Erythroblast (primary cell): ENCODE results near the gene GGACT.

ENCODE experiments used
- DNase-seq, 2 experiments: peaks; one replicate each; lab custom pipeline; 2025; lab: John Stamatoyannopoulos, UW
- GATA1 ChIP-seq: IDR thresholded peaks from 2 replicates; pipeline ENCODE4 v1.6.1; 2011; ENCODE audit warnings: low read depth, mild to moderate bottlenecking, control low read depth, low read length, moderate library complexity
- POLR2A ChIP-seq: IDR thresholded peaks from 2 replicates; pipeline ENCODE4 v1.6.1; 2011; ENCODE audit warnings: mild to moderate bottlenecking, low read length

Gene GGACT

DNA sequence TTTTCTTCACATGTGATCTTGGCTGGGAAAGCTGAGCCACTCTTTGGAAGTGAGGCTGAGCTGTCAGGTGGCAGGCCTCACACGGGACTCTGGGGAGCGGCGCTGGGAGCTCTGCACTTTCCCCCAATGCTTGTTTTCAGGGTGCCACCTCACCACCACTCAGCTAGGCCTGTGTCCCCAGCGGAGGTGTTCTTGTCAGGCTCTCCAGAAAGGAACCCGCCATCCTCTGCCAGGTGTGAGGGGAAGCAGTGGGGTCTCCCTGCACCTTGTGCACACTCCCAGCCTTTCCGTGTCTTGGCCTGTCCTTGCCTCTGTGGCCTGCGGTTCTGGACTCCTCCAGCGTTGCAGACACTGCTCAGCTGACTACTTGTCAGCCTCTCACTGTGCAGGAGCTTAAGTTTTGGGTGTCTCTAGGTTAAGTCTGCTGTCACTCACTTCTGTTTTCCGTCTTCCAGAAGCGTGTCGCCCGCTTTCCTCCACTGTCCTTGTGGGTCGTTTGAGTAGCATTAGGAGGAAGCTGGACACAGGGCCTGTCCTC, 51.9 kb downstream of the GGACT start:
- no peak for TF ChIP-seq GATA1
- DNase-seq, result no peak

GRCh38 chr13:100535426-100536135, 53.0 kb downstream of the GGACT start:
- TF ChIP-seq GATA1 (no peak), POLR2A (no peak)
- no peak for DNase-seq

- TF ChIP-seq POLR2A (no peak), GATA1 (no peak)
Measured at GRCh38 chr13:100534911-100535310, 53.7 kb downstream of the GGACT start.

DNA sequence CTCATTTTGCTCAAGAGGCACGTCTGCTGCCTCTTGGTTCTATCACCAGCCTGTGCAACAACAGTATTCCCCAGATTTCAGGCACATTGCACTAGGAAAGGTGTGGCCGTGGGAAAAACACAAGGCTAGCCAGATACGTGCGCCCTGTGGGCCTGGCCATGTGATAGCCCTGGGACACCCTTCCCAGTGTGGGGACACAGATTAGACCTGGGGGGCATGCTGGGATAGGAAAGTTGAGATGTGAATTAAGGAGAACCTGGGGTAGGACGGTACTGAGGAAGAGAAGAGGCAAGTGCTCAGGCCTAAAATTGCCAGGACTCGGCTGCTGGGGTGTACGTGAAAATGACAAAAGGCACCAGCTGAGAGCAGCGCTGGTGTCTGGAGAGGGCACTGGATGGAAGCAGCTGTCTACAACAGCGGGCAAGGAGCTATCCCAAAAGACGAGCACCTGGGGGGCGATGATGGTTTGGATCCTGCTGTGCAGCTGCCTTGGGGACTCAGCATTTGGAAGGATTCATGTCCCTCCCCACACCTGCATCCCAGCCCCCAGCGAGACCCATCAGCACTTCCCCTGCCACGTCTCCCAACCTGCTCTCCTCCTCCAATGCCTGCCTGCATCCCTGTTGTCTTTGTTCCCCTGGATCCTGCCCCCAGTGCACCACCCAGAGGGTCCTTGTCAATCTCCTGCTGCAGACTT, 54.3 kb downstream of the GGACT start:
- DNase-seq, result no peak
- TF ChIP-seq GATA1 (no peak), POLR2A (no peak)

More at GRCh38 chr13:100534911-100535310, 53.7 kb downstream of the GGACT start:
- no peak for DNase-seq

GRCh38 chr13:100533588-100534041, 55.0 kb downstream of the GGACT start:
- no peak for DNase-seq
- TF ChIP-seq POLR2A (no peak), GATA1 (no peak)

DNA sequence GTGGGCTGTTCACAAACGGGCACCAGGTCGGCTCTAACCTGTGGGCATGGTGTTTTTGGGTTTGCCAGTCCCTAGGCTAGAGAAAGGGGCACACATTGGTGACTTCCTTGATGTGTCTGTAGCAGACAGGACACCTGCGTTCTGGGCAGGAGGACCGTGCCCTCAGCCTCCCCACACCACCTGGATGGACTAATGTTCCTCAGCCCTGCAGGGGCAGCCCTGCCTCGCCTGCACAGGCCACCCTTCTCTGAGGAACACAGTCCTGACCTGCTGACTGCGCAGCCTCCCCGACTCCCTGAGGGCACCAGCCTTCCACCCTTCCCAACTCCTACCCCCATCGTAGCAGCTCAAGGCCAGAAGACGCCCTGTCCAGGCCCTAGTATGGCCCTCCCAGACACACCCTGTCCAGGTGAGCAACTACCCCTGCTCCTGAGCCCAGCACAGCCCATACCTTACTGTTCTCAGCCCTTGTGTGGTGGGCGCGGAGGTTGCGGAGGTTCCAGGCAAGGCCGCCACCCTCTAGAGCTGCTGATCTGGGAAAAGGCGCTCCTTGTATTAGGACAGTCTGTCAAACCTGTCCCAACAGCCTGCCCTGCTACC, 55.7 kb downstream of the GGACT start:
- no peak for DNase-seq

GRCh38 chr13:100532090-100532766, 56.4 kb downstream of the GGACT start:
- no peak for DNase-seq
- no peak for TF ChIP-seq GATA1
- TF ChIP-seq POLR2A, result no peak

More for the DNA sequence above, 55.7 kb downstream of the GGACT start:
- TF ChIP-seq POLR2A, result no peak
- TF ChIP-seq GATA1, result no peak

DNA sequence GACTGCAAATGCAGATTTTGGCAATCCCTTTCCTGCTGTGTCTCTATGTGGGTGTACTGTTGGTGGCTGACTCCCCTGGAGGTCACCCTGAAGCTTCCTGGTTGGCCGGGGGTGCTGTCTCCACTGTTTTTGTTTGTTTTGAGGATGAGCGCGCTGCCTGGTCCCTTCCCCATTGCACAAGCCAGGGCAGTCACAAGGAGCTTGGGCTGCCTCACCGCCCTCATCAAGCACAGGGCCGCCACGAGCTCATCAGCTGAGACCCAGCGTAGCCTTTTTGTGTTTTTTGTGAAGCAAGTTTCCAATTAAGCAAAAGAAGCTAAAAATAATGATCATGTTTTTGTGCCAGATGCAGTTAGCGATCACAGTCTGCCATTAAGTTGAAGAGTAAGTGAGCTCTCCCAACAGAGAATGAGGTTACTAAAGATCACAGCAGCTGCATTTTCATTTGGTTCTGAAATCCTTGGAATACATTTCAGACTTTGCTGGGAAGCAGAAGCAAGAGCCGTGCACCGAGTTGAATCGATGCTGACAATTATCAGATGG, 57.8 kb downstream of the GGACT start:
- DNase-seq, result no peak
- no peak for TF ChIP-seq GATA1
- no peak for TF ChIP-seq POLR2A

DNA sequence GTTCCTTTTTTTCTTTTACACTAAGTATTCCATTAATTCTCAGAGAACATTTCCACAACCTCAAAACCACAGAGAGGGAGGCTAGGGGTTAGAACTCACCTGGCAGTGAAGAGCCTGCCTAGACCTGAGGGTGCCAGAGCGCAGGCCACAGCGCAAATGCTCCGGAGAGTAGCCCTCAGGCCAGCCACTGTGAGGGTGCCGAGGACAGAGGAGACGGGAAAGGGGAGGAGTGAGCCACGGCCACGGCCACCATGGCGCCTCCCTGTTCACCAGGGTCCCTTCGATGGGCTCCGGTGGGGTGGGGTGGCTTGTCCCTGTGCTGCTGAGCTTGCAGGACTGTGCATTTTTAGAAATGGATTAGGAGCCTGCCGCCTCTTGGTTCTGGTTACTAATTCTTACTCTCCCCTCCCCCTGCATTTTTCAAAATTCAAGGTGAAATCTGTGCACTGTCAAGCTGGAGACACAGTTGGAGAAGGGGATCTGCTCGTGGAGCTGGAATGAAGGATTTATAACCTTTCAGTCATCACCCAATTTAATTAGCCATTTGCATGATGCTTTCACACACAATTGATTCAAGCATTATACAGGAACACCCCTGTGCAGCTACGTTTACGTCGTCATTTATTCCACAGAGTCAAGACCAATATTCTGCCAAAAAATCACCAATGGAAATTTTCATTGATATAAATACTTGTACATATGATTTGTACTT, 58.8 kb downstream of the GGACT start:
- DNase-seq, result no peak
- TF ChIP-seq POLR2A (no peak), GATA1 (no peak)

DNA sequence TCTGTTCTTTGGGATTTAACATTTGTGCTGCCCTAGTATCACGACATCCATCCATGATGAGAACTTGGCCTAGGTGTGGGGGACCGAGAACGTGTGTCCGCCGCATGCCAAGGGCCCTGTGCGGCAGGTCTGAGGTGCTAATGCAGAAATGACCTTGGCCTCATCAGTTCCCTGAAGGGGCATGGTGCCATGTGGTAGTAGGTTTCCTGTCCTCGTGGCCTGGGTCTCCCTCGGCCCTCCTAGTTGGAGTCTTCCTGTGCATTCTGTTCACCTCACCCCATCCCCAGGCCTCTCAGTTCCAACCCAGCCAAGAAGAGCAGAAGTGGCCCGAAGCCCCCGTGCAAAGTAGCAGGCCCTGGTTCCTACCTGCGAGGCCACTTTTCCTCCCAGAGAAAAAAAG, 59.8 kb downstream of the GGACT start:
- no peak for DNase-seq
- TF ChIP-seq GATA1 (no peak), POLR2A (no peak)

DNA sequence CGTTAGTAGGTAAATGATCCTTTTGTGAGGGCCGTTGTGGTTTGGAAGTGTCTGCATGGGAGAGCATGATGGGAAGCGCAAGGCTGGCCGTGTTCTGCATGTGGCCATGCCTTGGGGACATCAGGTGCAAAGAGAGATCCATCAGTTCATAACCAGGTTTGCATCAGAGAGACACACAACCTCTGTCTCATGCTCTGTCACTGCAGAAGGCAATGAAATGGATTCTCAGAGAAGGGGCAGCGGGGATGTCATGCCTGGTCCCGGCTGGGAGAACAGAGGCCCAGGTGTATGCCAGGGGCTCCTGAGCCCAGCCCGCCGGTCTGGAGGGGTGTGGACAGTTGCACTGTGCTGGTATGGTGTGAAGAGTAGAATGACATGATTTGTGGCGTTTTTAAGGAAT, 60.2 kb downstream of the GGACT start:
- no peak for DNase-seq
- no peak for TF ChIP-seq POLR2A
- no peak for TF ChIP-seq GATA1

- TF ChIP-seq GATA1 (no peak), POLR2A (no peak)
- no peak for DNase-seq
Measured at GRCh38 chr13:100527644-100528043, 60.9 kb downstream of the GGACT start.
